Mesendoderm (in vitro differentiated cells): ENCODE measurements around the gene NBEA.

Source experiments
- DNase-seq: peaks from one replicate; pipeline ENCODE4 v3.0.0; 2013
- H2AK5ac ChIP-seq: 2 replicates; pipeline ENCODE4 v1.6.1; 2013; ENCODE audit warnings: low read length, inconsistent platforms
- H2BK120ac ChIP-seq: 2 replicates; pipeline ENCODE4 v1.6.1; 2013; ENCODE audit warnings: low read depth, mild to moderate bottlenecking, low read length, moderate library complexity, mixed read lengths
- H2BK15ac ChIP-seq: replicated peaks from 2 replicates; pipeline ENCODE4 v1.6.1; 2013; ENCODE audit warnings: low read depth, mild to moderate bottlenecking, moderate library complexity
- H2BK5ac ChIP-seq: 2 replicates; pipeline ENCODE4 v1.6.1; 2013; ENCODE audit warnings: low read length, inconsistent platforms
- H3K18ac ChIP-seq: 2 replicates; pipeline ENCODE4 v1.6.1; 2013; ENCODE audit warnings: mild to moderate bottlenecking, low read length, mixed read lengths
- H3K23ac ChIP-seq: one replicate; pipeline ENCODE4 v1.6.1; 2013; ENCODE audit warnings: low read length
- H3K27ac ChIP-seq: 2 replicates; pipeline ENCODE4 v1.5.1; 2013; ENCODE audit warnings: low read depth, mild to moderate bottlenecking, inconsistent platforms, low read length, moderate library complexity
- H3K27me3 ChIP-seq: 2 replicates; pipeline ENCODE4 v1.6.1; 2013; ENCODE audit warnings: low read length, control low read depth, mild to moderate bottlenecking, inconsistent platforms; ENCODE audit not compliant: insufficient read depth, poor library complexity
- H3K36me3 ChIP-seq: 2 replicates; pipeline ENCODE4 v1.6.1; 2013; ENCODE audit warnings: low read length, inconsistent platforms; ENCODE audit not compliant: control insufficient read depth, insufficient read depth
- H3K4ac ChIP-seq: one replicate; pipeline ENCODE4 v1.6.1; 2013; ENCODE audit warnings: low read depth, mild to moderate bottlenecking, low read length, moderate library complexity
- H3K4me1 ChIP-seq: 2 replicates; pipeline ENCODE4 v1.6.1; 2013; ENCODE audit warnings: low read depth, low read length, inconsistent platforms; ENCODE audit not compliant: control insufficient read depth
- H3K4me2 ChIP-seq: 2 replicates; pipeline ENCODE4 v1.6.1; 2013; ENCODE audit warnings: low read length
- H3K4me3 ChIP-seq: 2 replicates; pipeline ENCODE4 v1.5.1; 2013; ENCODE audit warnings: mild to moderate bottlenecking, low read length
- H3K56ac ChIP-seq: one replicate; pipeline ENCODE4 v1.6.1; 2013; ENCODE audit warnings: low read length
- H3K79me1 ChIP-seq: 2 replicates; pipeline ENCODE4 v1.6.1; 2013; ENCODE audit warnings: low read length, inconsistent platforms
- H3K79me2 ChIP-seq: 2 replicates; pipeline ENCODE4 v1.6.1; 2013; ENCODE audit warnings: mild to moderate bottlenecking, low read length; ENCODE audit not compliant: control insufficient read depth, insufficient read depth
- H3K9ac ChIP-seq: 2 replicates; pipeline ENCODE4 v1.6.1; 2013; ENCODE audit warnings: low read length, inconsistent platforms
- H4K5ac ChIP-seq: one replicate; pipeline ENCODE4 v1.6.1; 2013; ENCODE audit warnings: low read length
- H4K8ac ChIP-seq: one replicate; pipeline ENCODE4 v1.6.1; 2013; ENCODE audit warnings: low read depth, mild to moderate bottlenecking, control low read depth, low read length, moderate library complexity
- WGBS: extraction: QIAGEN DNeasy Blood & Tissue Kit; methylation state at CpG from one replicate; pipeline ENCODE4 v1.1.7; 2013; ENCODE audit warnings: low lambda C conversion rate, missing lambda C conversion rate; ENCODE audit not compliant: insufficient coverage; ENCODE audit errors: extremely low coverage; 5-methylcytosine and 5-hydroxymethylcytosine counted together

NBEA gene

DNA sequence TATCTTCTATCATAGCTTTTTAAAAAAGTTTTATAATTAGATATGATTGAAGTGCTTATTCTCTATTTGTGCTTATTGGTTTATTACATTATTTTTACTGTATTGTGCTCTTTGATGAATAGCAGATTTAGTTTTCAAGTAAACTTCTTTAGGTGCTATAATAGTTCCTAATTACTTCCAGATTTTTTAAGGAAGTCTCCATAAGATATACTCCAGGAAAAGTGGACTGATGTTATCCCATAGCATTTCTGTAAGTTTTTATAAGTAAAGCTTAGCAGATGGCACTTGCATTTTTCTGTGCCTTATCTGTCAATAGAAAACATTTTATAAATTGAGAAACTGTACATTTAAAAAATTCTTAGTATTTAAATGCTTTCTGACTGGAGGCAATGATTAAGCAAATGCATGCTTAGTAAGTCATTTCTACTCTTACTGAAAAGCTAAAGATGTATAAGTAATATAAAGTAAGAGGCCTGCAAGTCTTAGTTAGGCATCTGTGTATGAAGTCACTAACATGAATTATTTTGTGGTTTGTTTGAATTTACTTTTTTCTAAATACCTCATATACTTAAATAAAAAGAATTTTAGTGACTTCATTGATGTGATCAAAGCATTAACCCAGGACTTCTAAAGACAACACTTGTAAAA, 351.6 kb downstream of the NBEA start:
- Histone ChIP-seq H2BK120ac (no peak overlapping the region), H3K4me1 (no peaks in the 10 kb centered on the region), H3K36me3 (no peaks in the 10 kb centered on the region), H4K8ac (no peak overlapping the region), H3K79me1 (no peaks in the 10 kb centered on the region), H2BK15ac (no peak overlapping the region), H2BK5ac (no peak overlapping the region), H3K56ac (no peak overlapping the region), H3K4me3 (no peak overlapping the region), H3K23ac (no peak overlapping the region), H4K5ac (no peak overlapping the region), H3K27ac (no peak overlapping the region), H2AK5ac (no peak overlapping the region), H3K27me3 (no peaks in the 10 kb centered on the region), H3K79me2 (no peaks in the 10 kb centered on the region), H3K4me2 (no peak overlapping the region), H3K18ac (no peak overlapping the region), H3K4ac (no peak overlapping the region), H3K9ac (no peak overlapping the region)
- DNase-seq: no peak

DNA sequence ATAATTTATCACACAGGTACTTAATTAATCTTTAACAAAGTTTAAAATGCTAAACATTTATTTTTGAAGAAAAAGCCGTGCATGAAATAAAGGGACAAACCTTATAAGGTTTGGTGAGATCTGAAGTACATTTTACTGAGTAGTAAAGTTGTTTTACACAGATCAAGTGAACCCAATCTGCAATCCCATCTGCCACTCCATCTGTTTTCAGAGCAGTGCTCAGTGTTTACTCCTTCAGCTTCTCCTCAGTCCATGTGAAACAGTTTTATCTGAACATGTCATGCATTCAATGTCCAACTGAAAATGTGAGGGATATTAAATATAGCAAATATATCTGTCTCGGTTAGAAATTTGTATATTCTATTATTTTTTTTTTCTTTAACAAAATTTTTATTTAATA, 367.6 kb downstream of the NBEA start:
- Histone ChIP-seq H3K4ac (no peak overlapping the region), H3K9ac (no peak overlapping the region), H3K27me3 (no peaks in the 10 kb centered on the region), H4K5ac (no peak overlapping the region), H4K8ac (no peak overlapping the region), H3K4me1 (no peaks in the 10 kb centered on the region), H3K79me1 (no peaks in the 10 kb centered on the region), H2BK15ac (no peak overlapping the region), H2BK120ac (no peak overlapping the region), H3K36me3 (no peaks in the 10 kb centered on the region), H3K4me2 (no peak overlapping the region), H3K18ac (no peak overlapping the region), H3K56ac (no peak overlapping the region), H3K27ac (no peak overlapping the region), H3K79me2 (no peaks in the 10 kb centered on the region), H2AK5ac (no peak overlapping the region), H2BK5ac (no peak overlapping the region), H3K23ac (no peak overlapping the region), H3K4me3 (no peak overlapping the region)
- no CpG with 5 or more reads among the region's 2 CpGs for WGBS
- no peak for DNase-seq

DNA sequence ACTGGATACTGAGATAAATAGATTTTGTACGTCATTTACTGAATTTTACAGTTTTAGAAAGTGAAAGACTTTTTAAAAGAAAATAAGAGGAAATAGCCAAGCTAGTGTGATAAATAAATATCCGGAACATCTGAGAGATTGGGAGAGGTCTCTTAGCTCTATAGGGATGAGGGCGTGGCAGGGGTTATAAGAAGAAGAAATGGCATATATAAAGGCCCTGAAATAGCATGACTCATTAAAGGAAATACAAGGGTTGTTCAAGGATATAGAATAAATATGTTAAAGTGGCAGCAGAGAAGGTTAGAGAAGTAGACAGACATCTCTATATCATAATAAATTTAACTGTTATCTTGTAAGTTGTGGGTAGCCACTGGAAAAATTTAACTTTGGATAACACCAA, 390.1 kb downstream of the NBEA start:
- Histone ChIP-seq H3K9ac (no peak overlapping the region), H3K79me1 (no peaks in the 10 kb centered on the region), H3K27me3 (no peaks in the 10 kb centered on the region), H3K4ac (no peak overlapping the region), H4K8ac (no peak overlapping the region), H3K36me3 (no peaks in the 10 kb centered on the region), H3K18ac (no peak overlapping the region), H3K56ac (no peak overlapping the region), H2AK5ac (no peak overlapping the region), H2BK120ac (no peak overlapping the region), H3K4me1 (no peaks in the 10 kb centered on the region), H3K79me2 (no peaks in the 10 kb centered on the region), H3K23ac (no peak overlapping the region), H3K4me2 (no peak overlapping the region), H2BK15ac (no peak overlapping the region), H3K4me3 (no peak overlapping the region), H4K5ac (no peak overlapping the region), H2BK5ac (no peak overlapping the region), H3K27ac (no peak overlapping the region)
- DNase-seq: no peak
- no CpG with 5 or more reads among the region's 3 CpGs for WGBS

DNA sequence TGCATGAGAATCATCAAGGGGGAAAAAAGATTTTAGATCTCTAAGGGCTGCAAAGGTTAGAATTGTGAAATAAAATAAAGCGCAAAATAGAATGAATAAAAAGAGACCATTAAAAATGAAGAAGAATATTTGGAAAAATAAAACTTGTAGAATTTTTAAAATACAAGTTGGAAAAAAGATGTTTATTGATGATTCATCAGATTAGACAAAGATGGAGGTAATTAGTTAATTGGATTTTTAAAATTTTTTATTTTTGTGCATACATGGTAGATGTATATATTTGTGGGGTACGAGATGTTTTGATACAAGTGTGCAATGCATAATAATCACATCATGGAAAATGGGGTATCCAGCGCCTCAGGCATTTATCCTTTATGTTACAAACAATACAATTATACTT, 391.1 kb downstream of the NBEA start:
- H3K4me1 ChIP-seq: no peaks in the 10 kb centered on the region
- no peak overlapping the region for H2BK15ac ChIP-seq
- H2BK120ac ChIP-seq: no peak overlapping the region
- no peaks in the 10 kb centered on the region for H3K79me1 ChIP-seq
- no peak overlapping the region for H2BK5ac ChIP-seq
- no peak overlapping the region for H4K8ac ChIP-seq
- no peak overlapping the region for H3K18ac ChIP-seq
- H3K79me2 ChIP-seq: no peaks in the 10 kb centered on the region
- WGBS: 100% methylated on average over 1 of the region's 3 CpGs
- no peak overlapping the region for H3K56ac ChIP-seq
- no peak overlapping the region for H3K4me3 ChIP-seq
- H3K27ac ChIP-seq: no peak overlapping the region
- no peak overlapping the region for H2AK5ac ChIP-seq
- no peak overlapping the region for H3K23ac ChIP-seq
- H4K5ac ChIP-seq: no peak overlapping the region
- H3K9ac ChIP-seq: no peak overlapping the region
- H3K4ac ChIP-seq: no peak overlapping the region
- DNase-seq: no peak
- no peaks in the 10 kb centered on the region for H3K36me3 ChIP-seq
- H3K27me3 ChIP-seq: no peaks in the 10 kb centered on the region
- no peak overlapping the region for H3K4me2 ChIP-seq

DNA sequence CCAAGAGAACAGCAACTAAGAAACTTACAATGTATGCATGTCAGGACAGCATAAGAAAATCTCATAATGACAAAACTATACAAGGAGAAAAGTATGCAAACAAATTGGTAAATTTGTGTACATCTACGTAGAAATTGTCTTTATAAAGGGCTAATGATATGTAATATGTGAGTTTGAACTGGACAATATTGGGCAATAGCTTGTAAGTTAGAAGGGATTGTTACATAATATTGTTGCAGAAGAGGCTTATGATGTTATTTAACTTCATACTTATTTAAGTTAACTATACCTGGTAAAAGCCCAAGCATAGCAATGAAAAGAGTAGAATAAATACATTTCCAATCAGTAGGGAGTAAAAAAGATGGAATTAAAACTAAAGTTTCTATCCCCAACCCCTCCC, 400.4 kb downstream of the NBEA start:
- no peak for DNase-seq
- Histone ChIP-seq H3K56ac (no peak overlapping the region), H3K79me1 (no peaks in the 10 kb centered on the region), H3K36me3 (no peaks in the 10 kb centered on the region), H3K4me1 (no peaks in the 10 kb centered on the region), H3K27me3 (no peaks in the 10 kb centered on the region), H3K4ac (no peak overlapping the region), H3K23ac (no peak overlapping the region), H3K27ac (no peak overlapping the region), H3K18ac (no peak overlapping the region), H3K79me2 (no peaks in the 10 kb centered on the region), H4K8ac (no peak overlapping the region), H3K9ac (no peak overlapping the region), H2BK15ac (no peak overlapping the region), H2AK5ac (no peak overlapping the region), H2BK5ac (no peak overlapping the region), H3K4me3 (no peak overlapping the region), H4K5ac (no peak overlapping the region), H3K4me2 (no peak overlapping the region), H2BK120ac (no peak overlapping the region)
- no CpG with 5 or more reads among the region's 1 CpG for WGBS

DNA sequence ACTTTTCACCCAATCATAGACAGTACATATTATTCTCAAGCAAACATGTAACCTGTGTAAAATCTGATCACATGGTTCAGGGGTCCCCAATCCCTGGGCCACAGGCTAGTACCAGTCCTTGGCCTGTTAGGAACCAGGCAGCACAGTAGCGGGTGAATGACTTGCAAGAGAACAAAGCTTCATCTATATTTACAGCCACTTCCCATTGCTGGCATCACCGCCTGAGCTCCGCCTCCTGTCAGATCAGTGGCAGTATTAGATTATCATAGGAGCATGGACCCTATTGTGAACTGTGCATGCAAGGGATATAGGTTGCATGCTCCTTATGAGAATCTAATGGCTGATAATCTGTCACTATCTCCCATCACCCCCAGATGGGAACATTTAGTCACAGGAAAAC, 401.3 kb downstream of the NBEA start:
- no peak overlapping the region for H3K9ac ChIP-seq
- no peak for DNase-seq
- H3K27me3 ChIP-seq: no peaks in the 10 kb centered on the region
- no peak overlapping the region for H2BK120ac ChIP-seq
- no peak overlapping the region for H3K27ac ChIP-seq
- no peak overlapping the region for H4K8ac ChIP-seq
- no peak overlapping the region for H2AK5ac ChIP-seq
- no CpG with 5 or more reads among the region's 3 CpGs for WGBS
- no peak overlapping the region for H3K4me3 ChIP-seq
- no peaks in the 10 kb centered on the region for H3K4me1 ChIP-seq
- no peaks in the 10 kb centered on the region for H3K79me2 ChIP-seq
- H3K23ac ChIP-seq: no peak overlapping the region
- no peaks in the 10 kb centered on the region for H3K79me1 ChIP-seq
- no peak overlapping the region for H4K5ac ChIP-seq
- H3K4ac ChIP-seq: no peak overlapping the region
- H2BK5ac ChIP-seq: no peak overlapping the region
- H2BK15ac ChIP-seq: no peak overlapping the region
- H3K56ac ChIP-seq: no peak overlapping the region
- no peaks in the 10 kb centered on the region for H3K36me3 ChIP-seq
- H3K18ac ChIP-seq: no peak overlapping the region
- no peak overlapping the region for H3K4me2 ChIP-seq
